GM19193 (cell line): ENCODE results near the gene LRRC2.

ENCODE experiments used
- POLR2A ChIP-seq: IDR thresholded peaks from 4 replicates; pipeline ENCODE4 v1.6.1; 2011; ENCODE audit not compliant: insufficient read depth, insufficient read length; ENCODE audit errors: extremely low read depth

The LRRC2 gene

GRCh38 chr3:46488735-46489361, 77.3 kb downstream of the LRRC2 start:
- TF ChIP-seq POLR2A: no peak

DNA sequence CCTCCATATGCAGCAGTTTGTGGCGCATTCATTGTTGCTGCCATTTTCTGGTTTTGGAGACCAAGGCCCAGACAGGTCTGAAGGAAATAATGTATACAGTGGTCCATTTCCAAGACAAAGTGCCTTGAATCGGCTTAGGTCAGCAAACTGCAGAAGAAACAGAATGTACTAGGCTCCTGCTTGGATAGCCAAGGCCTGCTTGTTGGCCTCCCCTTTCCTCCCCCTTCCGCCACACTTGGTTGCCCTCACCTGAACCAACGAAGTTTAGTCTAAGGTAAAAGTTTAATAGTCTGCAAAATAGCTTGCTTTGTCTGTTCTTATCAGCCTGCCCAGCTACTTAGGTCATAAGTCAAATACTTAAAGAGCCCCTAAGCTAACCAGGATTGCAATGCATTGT, 80.3 kb downstream of the LRRC2 start:
- no peak for TF ChIP-seq POLR2A

DNA sequence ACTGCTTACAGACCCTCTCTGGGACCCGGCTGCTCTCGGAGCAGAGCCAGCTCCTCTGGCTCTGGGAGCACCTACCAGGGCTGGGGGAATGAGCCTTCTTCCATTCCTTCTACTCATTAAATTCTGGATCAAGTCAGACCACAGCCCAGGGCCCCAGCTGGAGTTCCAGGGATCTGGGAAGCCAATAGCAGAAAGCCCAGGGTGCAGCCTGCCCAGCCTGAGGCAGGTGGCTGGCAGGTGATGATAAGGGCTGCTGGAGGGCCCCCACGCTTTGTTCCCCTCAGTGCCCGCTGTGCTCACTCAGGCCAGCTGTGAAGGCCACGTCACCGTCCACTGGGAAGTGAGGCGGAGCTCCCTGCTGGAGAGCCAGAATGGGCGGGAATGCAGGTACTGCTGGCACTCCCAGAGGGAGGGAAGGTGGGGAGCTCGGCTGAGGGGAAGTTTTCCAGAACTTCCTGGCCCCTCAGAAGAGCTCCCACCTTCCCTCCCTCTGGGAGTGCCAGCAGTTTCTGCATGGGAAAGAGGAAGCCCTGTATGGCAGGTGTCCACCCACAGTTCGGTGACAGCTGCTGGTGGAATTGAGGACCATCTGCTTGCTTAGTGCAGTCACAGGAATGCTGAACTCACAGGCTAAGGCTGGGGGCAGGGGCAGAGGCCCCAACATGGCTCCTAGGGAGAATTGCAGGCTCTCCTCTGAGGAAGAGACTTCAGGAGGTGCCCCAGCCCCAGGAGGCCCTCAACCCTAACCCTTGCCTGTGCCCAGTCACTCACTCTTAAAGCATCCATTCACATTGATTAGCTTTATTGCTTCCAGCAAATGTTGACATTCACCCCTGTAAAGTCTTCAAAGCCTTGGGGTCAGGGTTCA, 81.0 kb downstream of the LRRC2 start:
- TF ChIP-seq POLR2A: no peak

GRCh38 chr3:46484388-46484787, 81.7 kb downstream of the LRRC2 start:
- TF ChIP-seq POLR2A: no peak

DNA sequence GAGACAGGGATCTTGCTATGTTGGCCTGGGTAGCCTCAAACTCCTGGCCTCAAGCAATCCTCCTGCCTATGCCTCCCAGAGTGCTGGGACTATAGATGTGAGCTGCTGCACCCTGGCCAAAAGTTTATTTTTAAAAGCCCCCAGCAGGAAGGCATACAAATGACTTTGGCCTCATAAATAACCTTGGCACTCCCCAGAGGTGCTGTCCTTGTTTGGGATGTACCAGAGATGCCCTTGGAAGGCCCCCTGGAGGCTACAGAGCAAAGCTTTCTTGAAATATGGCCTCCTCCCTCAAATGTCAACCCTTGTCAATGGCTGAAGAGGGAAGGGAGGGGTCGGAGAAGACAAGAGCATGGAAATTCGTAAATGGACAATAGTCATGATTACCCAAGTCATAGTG, 82.3 kb downstream of the LRRC2 start:
- TF ChIP-seq POLR2A: no peak

DNA sequence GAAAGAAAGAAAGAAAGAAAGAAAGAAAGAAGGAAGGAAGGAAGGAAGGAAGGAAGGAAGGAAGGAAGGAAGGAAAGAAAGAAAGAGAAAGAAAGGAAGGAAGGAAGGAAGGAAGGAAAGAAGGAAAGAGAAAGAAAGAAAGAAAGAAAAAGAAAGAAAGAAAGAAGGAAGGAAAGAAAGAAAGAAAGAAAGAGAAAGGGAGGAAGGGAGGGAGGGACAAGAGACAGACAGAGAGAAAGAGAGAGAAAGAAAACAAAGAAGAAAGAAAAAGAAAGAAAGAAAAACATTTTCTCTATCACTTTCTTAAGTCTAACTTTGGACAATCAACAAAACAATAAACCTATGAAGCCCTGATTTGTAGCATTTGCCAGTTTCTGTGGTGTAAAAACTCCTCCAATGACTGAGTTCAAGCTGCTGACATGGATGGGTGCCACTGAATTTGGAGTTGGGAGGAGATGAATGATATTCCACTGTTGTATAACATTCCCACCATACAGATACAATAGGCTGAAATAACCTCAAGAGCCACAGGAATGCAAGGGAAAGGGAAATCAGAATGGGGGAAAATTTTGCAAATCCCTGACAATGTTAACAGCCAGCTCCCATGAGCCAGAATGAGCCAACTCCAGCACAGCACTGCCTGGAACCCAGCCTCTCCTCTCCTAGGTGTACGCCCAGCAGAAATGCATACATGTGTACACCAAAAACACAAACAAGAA, 83.3 kb downstream of the LRRC2 start:
- no peak for TF ChIP-seq POLR2A

DNA sequence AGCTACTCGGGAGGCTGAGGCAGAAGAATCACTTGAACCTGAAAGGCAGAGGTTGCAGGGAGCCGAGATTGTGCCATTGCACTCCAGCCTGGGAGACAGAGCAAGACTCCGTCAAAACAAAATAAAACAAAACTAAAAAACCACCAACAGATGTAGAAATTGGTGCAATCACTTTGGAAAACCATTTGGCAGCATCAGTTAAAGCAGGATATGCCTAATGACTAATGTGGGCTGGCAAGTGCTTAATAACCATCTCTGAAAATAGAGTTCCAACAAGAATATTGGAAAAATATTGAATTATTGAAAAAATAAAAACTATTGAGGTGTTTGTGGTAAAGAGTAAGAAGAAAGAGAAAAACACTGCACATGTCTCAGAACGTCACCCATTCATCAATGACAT, 84.5 kb downstream of the LRRC2 start:
- TF ChIP-seq POLR2A: no peak

GRCh38 chr3:46480491-46481195, 85.5 kb downstream of the LRRC2 start:
- TF ChIP-seq POLR2A: no peak

DNA sequence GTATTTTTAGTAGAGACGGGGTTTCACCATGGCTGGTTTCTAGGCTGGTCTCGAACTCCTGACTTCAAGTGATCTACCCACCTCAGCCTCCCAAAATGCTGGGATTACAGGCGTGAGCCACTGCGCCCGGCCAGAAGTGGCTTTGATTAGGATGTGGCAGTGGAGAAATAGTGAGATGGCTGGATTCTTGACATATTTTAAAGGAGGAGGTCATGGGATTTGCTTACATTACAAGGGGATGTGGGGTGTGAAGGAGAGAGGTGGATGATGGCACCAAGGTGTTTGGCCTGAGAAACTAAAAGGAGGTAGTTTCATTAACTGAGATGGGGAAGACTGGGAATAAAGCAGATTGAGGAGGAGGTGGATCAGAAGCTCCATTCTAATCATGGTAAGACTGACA, 86.4 kb downstream of the LRRC2 start:
- TF ChIP-seq POLR2A: no peak

GRCh38 chr3:46479021-46479420, 87.1 kb downstream of the LRRC2 start:
- TF ChIP-seq POLR2A: no peak

- TF ChIP-seq POLR2A: no peak
Observed at GRCh38 chr3:46478341-46478740, 87.8 kb downstream of the LRRC2 start.

- no peak for TF ChIP-seq POLR2A
Observed at GRCh38 chr3:46477756-46478155, 88.3 kb downstream of the LRRC2 start.

DNA sequence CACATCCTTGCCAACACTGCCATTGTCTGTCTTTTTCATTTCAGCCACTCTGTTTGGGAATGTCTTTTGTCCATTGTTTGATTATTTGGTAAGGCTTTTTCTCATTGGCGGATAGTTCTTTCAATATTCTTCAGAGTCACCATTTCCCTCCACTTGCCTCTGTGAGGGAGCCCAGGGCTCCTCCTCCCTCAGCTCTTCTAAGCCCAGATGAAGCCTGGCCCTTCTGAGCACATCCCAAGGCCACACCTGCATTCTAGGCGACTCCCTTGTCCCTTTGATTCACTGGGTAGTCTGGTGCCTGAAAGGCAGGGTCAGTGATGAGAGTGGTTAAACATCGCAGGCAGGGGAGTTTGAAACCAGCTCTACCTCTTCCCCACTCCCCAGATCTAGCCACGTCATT, 89.0 kb downstream of the LRRC2 start:
- TF ChIP-seq POLR2A: no peak

- TF ChIP-seq POLR2A: no peak
Observed at GRCh38 chr3:46472736-46473135, 93.4 kb downstream of the LRRC2 start.

GRCh38 chr3:46471371-46471914, 94.7 kb downstream of the LRRC2 start:
- TF ChIP-seq POLR2A: no peak

GRCh38 chr3:46470831-46471230, 95.3 kb downstream of the LRRC2 start:
- no peak for TF ChIP-seq POLR2A
